ENCODE results near the gene NPPB. TPM values are rescaled to one million over a fixed set of nuclear protein-coding genes. Genes with fewer than 3 reads are reported as not detected.

The NPPB gene
- total RNA-seq, 1 donor, result 4.7 TPM

- TF ChIP-seq, protein P1, sequence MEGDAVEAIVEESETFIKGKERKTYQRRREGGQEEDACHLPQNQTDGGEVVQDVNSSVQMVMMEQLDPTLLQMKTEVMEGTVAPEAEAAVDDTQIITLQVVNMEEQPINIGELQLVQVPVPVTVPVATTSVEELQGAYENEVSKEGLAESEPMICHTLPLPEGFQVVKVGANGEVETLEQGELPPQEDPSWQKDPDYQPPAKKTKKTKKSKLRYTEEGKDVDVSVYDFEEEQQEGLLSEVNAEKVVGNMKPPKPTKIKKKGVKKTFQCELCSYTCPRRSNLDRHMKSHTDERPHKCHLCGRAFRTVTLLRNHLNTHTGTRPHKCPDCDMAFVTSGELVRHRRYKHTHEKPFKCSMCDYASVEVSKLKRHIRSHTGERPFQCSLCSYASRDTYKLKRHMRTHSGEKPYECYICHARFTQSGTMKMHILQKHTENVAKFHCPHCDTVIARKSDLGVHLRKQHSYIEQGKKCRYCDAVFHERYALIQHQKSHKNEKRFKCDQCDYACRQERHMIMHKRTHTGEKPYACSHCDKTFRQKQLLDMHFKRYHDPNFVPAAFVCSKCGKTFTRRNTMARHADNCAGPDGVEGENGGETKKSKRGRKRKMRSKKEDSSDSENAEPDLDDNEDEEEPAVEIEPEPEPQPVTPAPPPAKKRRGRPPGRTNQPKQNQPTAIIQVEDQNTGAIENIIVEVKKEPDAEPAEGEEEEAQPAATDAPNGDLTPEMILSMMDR (IDR thresholded peaks at IDR 0.05; ENCODE audit: insufficient read depth, low read depth, low read length), result no peak
- no peak for DNase-seq (ENCODE audit: low read depth)
- H3K4me3 ChIP-seq (ENCODE audit: low read depth, low read length), result no peak overlapping the region
Measured at GRCh38 chr1:11831945-11832725, 26.6 kb downstream of the NPPB start.

- DNase-seq (ENCODE audit: low read depth), result no peak
- H3K4me3 ChIP-seq (ENCODE audit: low read depth, low read length), result no peak overlapping the region
- TF ChIP-seq, protein P1 (IDR thresholded peaks at IDR 0.05; ENCODE audit: insufficient read depth, low read depth, low read length), result no peak
Measured at GRCh38 chr1:11828511-11828910, 30.2 kb downstream of the NPPB start.

DNA sequence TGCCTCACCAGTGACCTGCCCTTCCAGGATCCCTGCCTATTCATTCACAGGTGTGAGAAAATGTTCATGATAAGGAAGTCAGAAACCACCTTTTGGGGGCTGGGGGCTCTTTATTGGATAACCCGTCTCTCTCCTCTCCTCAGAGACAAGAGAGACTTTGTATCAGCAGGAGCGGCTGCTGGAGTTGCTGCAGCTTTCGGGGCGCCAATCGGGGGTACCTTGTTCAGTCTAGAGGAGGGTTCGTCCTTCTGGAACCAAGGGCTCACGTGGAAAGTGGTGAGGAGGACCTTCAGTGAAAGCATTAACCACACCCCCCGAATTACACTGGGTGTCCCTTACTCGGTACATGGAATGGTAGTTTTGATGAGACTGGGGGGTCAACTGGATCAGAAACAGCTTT, 31.8 kb downstream of the NPPB start:
- H3K4me3 ChIP-seq (ENCODE audit: low read depth, low read length), result no peak overlapping the region
- TF ChIP-seq, protein P1 (IDR thresholded peaks at IDR 0.05; ENCODE audit: insufficient read depth, low read depth, low read length), result no peak
- no peak for DNase-seq (ENCODE audit: low read depth)

DNA sequence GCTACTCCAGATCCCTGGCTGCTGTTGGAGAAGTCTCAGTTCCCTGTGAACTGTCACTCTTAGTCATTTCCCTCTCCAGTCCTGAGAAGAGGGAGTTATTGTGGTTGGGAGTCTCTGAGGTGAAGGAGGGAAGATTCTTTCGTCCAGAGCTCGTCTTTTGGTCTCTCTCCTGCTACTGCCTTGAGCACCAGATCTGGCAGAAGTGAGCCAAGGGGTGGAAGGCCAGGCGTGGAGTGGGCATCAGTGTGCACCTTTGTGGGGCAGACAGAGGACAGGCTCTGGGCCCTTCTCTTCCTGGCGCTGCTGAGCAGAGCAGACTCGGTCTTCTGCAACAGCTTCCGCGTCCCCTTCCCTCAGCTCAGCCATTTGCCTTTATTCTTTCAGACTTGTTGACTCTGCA, 33.6 kb downstream of the NPPB start:
- no peak for DNase-seq (ENCODE audit: low read depth)
- H3K4me3 ChIP-seq (ENCODE audit: low read depth, low read length), result no peak overlapping the region
- TF ChIP-seq, protein P1 (IDR thresholded peaks at IDR 0.05; ENCODE audit: insufficient read depth, low read depth, low read length), result no peak

DNA sequence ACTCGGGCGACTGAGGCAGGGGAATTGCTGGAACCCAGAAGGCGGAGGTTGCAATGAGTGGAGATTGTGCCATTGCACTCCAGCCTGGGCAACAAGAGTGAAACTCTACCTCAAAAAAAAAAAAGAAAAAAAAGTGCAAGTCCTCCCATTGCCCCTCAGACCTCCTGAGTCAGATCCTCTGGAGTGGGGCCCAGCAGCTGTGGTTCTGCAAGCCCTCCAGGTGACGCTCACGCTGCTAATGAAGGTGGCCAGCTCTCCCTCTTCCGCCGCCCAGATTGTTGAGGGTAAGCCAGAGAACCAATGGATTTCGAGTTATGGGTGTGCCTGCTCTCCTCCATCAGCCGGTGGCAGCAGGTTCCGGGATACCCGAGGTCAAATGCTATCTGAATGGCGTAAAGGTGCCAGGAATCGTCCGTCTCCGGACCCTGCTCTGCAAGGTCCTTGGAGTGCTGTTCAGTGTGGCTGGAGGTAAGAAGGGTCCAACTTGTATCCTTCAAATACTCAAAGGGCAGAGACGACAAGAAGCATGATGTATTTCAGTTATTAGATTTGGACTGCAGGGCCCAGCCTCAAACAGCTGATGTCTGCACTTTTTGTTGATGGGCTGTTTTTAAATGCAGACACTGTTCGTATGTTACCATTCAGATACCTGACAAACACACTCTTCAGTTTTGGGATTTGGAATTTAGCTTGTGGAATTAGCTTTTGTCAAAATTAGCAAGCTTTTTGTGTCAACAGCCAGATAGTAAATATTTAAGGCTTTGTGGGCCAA, 35.2 kb downstream of the NPPB start:
- TF ChIP-seq, protein P1 (IDR thresholded peaks at IDR 0.05; ENCODE audit: insufficient read depth, low read depth, low read length), result no peak
- DNase-seq (ENCODE audit: low read depth), result no peak

GRCh38 chr1:11822091-11822490, 36.7 kb downstream of the NPPB start:
- peak; percentile 47 for DNase-seq (ENCODE audit: low read depth)
- no peak overlapping the region for H3K4me3 ChIP-seq (ENCODE audit: low read depth, low read length)

More for the DNA sequence above, 35.2 kb downstream of the NPPB start:
- H3K4me3 ChIP-seq (ENCODE audit: low read depth, low read length), result no peak overlapping the region

More at GRCh38 chr1:11822091-11822490, 36.7 kb downstream of the NPPB start:
- TF ChIP-seq, protein P1 (IDR thresholded peaks at IDR 0.05; ENCODE audit: insufficient read depth, low read depth, low read length), result no peak

Measured in fibroblast of villous mesenchyme (primary cell).